ENCODE data around the gene ZNF608.

- TF ChIP-seq POLR2A (IDR thresholded peaks at IDR 0.05) (no peak), CTCF (IDR thresholded peaks at IDR 0.05) (no peak), POLR2AphosphoS5 (IDR thresholded peaks at IDR 0.05) (no peak), EP300 (IDR thresholded peaks at IDR 0.05) (no peak)
Observed at GRCh38 chr5:124725040-124725434, 21.4 kb downstream of the ZNF608 start.
